HepG2 (cell line): ENCODE measurements around the gene RPL35. TPM values are rescaled to one million over a fixed set of nuclear protein-coding genes. Genes with fewer than 3 reads are reported as not detected.

Experiments used
- ATAC-seq: fragments of 200-7000 bp; cut with Tn5 transposase; 3 replicates; pipeline ENCODE4 v1.9.1; 2020; ENCODE audit warnings: mild to moderate bottlenecking, moderate library complexity
- BruUV-seq: library from RNA; stranded (reverse); fragments of 400-500 nt; replicated peaks from 2 replicates; lab custom pipeline; 2021; lab: Mats Ljungman, UMichigan
- CTCF ChIA-PET: fragments of 300-600 bp; formaldehyde crosslinking; extraction: SDS; loops from one replicate; lab custom pipeline; 2021; ENCODE audit warnings: low total read pairs, inconsistent platforms, low intra/inter-chr PET ratio; lab: Yijun Ruan, JAX
- POLR2A ChIA-PET: fragments of 350-600 bp; sonication (Branson Sonifier 250); formaldehyde crosslinking; loops from one replicate; lab custom pipeline; 2020; ENCODE audit warnings: antibody characterized with exemption, inconsistent platforms; lab: Yijun Ruan, JAX
- DNase-seq: peaks from one replicate; pipeline ENCODE4 v3.0.0-alpha.2; 2015; ENCODE audit warnings: low spot score
- FAIRE-seq: peaks from 3 replicates; lab custom pipeline; 2011; peaks lifted over from hg19 to GRCh38; lab: Jason Lieb, UNC
- H2AFZ ChIP-seq: one replicate; pipeline ENCODE4 v1.6.1; 2011; ENCODE audit warnings: low read length, inconsistent platforms
- H3K27ac ChIP-seq: fragments of 300-600 bp; 3 replicates; pipeline ENCODE4 v1.8.0; 2011; ENCODE audit warnings: mixed run types, mild to moderate bottlenecking, mixed read lengths, low read length, inconsistent platforms; ENCODE audit not compliant: insufficient read depth; ENCODE audit errors: extremely low read length
- H3K27me3 ChIP-seq, 2 experiments: fragments of 200-600 bp in 1 of 2; 2 replicates in 1 of 2; 3 replicates in 1 of 2; pipeline versions ENCODE4 v1.6.0 to v1.8.0; 2011; ENCODE audit warnings: low read length in 2 of 2, mild to moderate bottlenecking in 2 of 2, moderate library complexity in 2 of 2, inconsistent platforms in 1 of 2; ENCODE audit not compliant: insufficient read depth in 2 of 2, control insufficient read depth in 1 of 2
- H3K36me3 ChIP-seq, 2 experiments: fragments of 200-600 bp in 1 of 2; replicated peaks in 1 of 2; 2 replicates in 1 of 2; 3 replicates in 1 of 2; pipeline versions ENCODE4 v1.5.1 to v1.8.0; 2011; ENCODE audit warnings: low read length in 2 of 2, inconsistent platforms in 1 of 2; ENCODE audit not compliant: insufficient read depth in 2 of 2, control insufficient read depth in 1 of 2
- H3K4me1 ChIP-seq: 2 replicates; pipeline ENCODE4 v1.5.1; 2012; ENCODE audit warnings: low read length, inconsistent platforms; ENCODE audit not compliant: insufficient read depth
- H3K4me2 ChIP-seq: 2 replicates; pipeline ENCODE4 v1.6.0; 2011; ENCODE audit warnings: low read depth, low read length, inconsistent platforms
- H3K4me3 ChIP-seq, 3 experiments: fragments of 200-600 bp in 1 of 3; sonication (generic), shearing (Covaris generic) in 1 of 3; replicated peaks in 1 of 3; 2 replicates each; pipeline ENCODE4 v1.5.1; 2011 to 2016; ENCODE audit warnings: low read length in 3 of 3, inconsistent platforms in 2 of 3, low read depth in 2 of 3, mild to moderate bottlenecking in 2 of 3, control low read depth in 1 of 3, mixed read lengths in 1 of 3; ENCODE audit not compliant: insufficient read depth in 1 of 3
- H3K79me2 ChIP-seq: one replicate; pipeline ENCODE4 v1.6.1; 2011; ENCODE audit warnings: low read length, inconsistent platforms; ENCODE audit not compliant: insufficient read depth
- H3K9ac ChIP-seq: 2 replicates; pipeline ENCODE4 v1.6.0; 2011; ENCODE audit warnings: mild to moderate bottlenecking, low read depth, low read length, inconsistent platforms; ENCODE audit not compliant: insufficient read depth
- H3K9me3 ChIP-seq: 2 replicates; pipeline ENCODE4 v1.5.1; 2012; ENCODE audit warnings: mild to moderate bottlenecking, low read length
- H4K20me1 ChIP-seq: 2 replicates; pipeline ENCODE4 v1.6.0; 2011; ENCODE audit warnings: inconsistent platforms, mild to moderate bottlenecking, low read length, moderate library complexity; ENCODE audit not compliant: insufficient read depth
- BCL6 ChIP-seq: IDR thresholded peaks from 2 replicates; pipeline ENCODE4 v1.6.1; 2016; ENCODE audit warnings: missing genetic modification reagents, missing compliant biosample characterization
- CEBPB ChIP-seq: IDR thresholded peaks from 2 replicates; pipeline ENCODE4 v1.6.1; 2011; ENCODE audit warnings: low read depth, low read length, improper control_type of control experiment, borderline replicate concordance
- KAT2B ChIP-seq: fragments of 150-350 bp; IDR thresholded peaks from 2 replicates; pipeline ENCODE4 v1.6.1; 2014; ENCODE audit warnings: low read depth, low read length, borderline replicate concordance
- SOX6 ChIP-seq, 2 experiments: fragments of 450-650 bp in 1 of 2; sonication (generic) in 1 of 2; formaldehyde crosslinking in 1 of 2; IDR thresholded peaks; 2 replicates each; pipeline versions ENCODE4 v1.4.0 to v1.6.1; 2017 to 2020; ENCODE audit warnings: antibody characterized with exemption in 1 of 2, mild to moderate bottlenecking in 1 of 2, missing genetic modification reagents in 1 of 2
- ZNF121 ChIP-seq: sonication (generic); formaldehyde crosslinking; IDR thresholded peaks from 2 replicates; pipeline ENCODE4 v1.5.0; 2020; ENCODE audit warnings: mild to moderate bottlenecking, missing genetic modification reagents
- ZNF136 ChIP-seq: sonication (generic); formaldehyde crosslinking; IDR thresholded peaks from 2 replicates; pipeline ENCODE4 v1.8.1; 2022; ENCODE audit warnings: low read depth, mild to moderate bottlenecking, moderate library complexity, missing genetic modification reagents
- ZNF292 ChIP-seq: sonication (generic); formaldehyde crosslinking; IDR thresholded peaks from 2 replicates; pipeline ENCODE4 v1.8.1; 2022; ENCODE audit warnings: mild to moderate bottlenecking, low read depth, missing genetic modification reagents, borderline replicate concordance
- ZNF770 ChIP-seq: sonication (generic); formaldehyde crosslinking; IDR thresholded peaks from 2 replicates; pipeline ENCODE4 v1.5.0; 2020; ENCODE audit warnings: mild to moderate bottlenecking, missing genetic modification reagents
- WGBS: methylation state at CpG from one replicate; pipeline ENCODE4 v1.1.6; 2017; ENCODE audit warnings: low lambda C conversion rate; 5-methylcytosine and 5-hydroxymethylcytosine counted together
- in situ Hi-C: cut with HindIII; loops from 2 replicates; pipeline ENCODE4 v1.10.0; 2017; ENCODE audit warnings: low pct_unique_long_range_greater_than_20kb; ENCODE audit not compliant: extremely low pct_ligation_motif_present
- intact Hi-C: fragments of 100-400 bp; cut with micrococcal nuclease; formaldehyde crosslinking; loops from one replicate; pipeline ENCODE4 v1.10.0; 2022; ENCODE audit not compliant: unreplicated experiment
- polyA plus RNA-seq, 8 experiments: library from polyadenylated mRNA; depleted of rRNA in 3 of 8; stranded (reverse) in 7 of 8; unstranded in 1 of 8; fragments of >200 nt; fragmentation: Illumina TruSeq in 4 of 8; extraction: Trizol in 4 of 8; gene quantifications; 2 replicates each; pipeline versions ENCODE4 v1.2.1 to v1.2.3, GENCODE V29; 2011 to 2016; ENCODE audit warnings: low read depth in 4 of 8, missing spikeins in 1 of 8, mixed read lengths in 1 of 8; ENCODE audit not compliant: insufficient read depth in 1 of 8
- total RNA-seq, 5 experiments: library from RNA; depleted of rRNA; stranded (reverse); fragments of >200 nt; fragmentation: Illumina TruSeq; extraction: Trizol; gene quantifications; 2 replicates each; pipeline ENCODE4 v1.2.3, GENCODE V29; 2016; ENCODE audit warnings: low read depth in 1 of 5
- TF ChIP-seq, protein P1 (sequence below): sonication (generic); formaldehyde crosslinking; IDR thresholded peaks from 2 replicates; pipeline ENCODE4 v1.4.0; 2020; ENCODE audit warnings: missing genetic modification reagents, borderline replicate concordance

RPL35 gene
- total and polyA plus RNA-seq, 2 of the 13 experiments (the other 11 are each of a cell fraction or from before 2014, with no cell fraction given): 2,153 to 2,935 TPM

DNA sequence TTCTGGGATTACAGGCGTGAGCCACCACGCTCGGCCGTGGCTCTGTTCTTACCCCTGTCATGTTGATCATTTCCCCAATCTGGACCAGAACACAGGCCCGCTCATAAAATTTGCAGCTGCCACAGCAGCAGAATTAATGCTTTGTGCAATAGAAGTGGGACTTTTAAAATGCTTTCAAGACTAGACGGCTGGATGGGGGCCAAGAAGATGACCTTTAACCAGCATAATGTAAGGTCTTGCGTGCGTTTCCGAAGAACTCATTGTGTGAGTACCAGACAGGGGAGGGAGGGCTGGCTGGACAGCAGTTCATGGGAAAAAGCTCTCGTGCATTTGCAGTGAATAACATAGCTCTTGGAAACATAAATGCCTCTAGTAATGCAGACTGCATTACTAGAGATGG is 12.0 kb downstream of the RPL35 start (continued):
- TF ChIP-seq, protein P1, sequence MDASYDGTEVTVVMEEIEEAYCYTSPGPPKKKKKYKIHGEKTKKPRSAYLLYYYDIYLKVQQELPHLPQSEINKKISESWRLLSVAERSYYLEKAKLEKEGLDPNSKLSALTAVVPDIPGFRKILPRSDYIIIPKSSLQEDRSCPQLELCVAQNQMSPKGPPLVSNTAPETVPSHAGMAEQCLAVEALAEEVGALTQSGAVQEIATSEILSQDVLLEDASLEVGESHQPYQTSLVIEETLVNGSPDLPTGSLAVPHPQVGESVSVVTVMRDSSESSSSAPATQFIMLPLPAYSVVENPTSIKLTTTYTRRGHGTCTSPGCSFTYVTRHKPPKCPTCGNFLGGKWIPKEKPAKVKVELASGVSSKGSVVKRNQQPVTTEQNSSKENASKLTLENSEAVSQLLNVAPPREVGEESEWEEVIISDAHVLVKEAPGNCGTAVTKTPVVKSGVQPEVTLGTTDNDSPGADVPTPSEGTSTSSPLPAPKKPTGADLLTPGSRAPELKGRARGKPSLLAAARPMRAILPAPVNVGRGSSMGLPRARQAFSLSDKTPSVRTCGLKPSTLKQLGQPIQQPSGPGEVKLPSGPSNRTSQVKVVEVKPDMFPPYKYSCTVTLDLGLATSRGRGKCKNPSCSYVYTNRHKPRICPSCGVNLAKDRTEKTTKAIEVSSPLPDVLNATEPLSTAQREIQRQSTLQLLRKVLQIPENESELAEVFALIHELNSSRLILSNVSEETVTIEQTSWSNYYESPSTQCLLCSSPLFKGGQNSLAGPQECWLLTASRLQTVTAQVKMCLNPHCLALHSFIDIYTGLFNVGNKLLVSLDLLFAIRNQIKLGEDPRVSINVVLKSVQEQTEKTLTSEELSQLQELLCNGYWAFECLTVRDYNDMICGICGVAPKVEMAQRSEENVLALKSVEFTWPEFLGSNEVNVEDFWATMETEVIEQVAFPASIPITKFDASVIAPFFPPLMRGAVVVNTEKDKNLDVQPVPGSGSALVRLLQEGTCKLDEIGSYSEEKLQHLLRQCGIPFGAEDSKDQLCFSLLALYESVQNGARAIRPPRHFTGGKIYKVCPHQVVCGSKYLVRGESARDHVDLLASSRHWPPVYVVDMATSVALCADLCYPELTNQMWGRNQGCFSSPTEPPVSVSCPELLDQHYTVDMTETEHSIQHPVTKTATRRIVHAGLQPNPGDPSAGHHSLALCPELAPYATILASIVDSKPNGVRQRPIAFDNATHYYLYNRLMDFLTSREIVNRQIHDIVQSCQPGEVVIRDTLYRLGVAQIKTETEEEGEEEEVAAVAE (CRISPR knock-in tag): no peak
- TF ChIP-seq SOX6 (IDR thresholded peaks at IDR 0.05): no peak
- 0 out of 2 replicates have a peak, but pooled peaks have one; percentile 28 for TF ChIP-seq SOX6 (CRISPR knock-in tag; IDR thresholded peaks at IDR 0.05)
- peak; percentile 45; the same call in 1 of the 2 replicates for TF ChIP-seq BCL6

DNA sequence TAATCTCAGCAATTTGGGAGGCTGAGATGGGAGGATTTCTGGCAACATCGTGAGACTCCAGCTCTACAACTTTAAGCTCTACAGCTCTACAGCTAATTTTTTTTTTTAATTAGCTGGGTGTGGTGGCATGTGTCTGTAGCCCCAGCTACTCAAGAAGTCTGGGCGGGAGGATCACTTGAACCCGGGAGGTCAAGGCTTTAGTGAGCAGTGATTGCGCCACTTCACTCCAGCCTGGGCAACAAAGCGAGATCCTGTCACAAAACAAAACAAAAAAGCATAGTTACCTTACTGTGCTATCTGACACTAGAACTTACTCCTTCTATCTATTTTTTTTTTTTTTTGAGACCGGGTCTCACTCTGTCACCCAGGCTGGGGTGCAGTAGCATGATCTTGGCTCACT is 14.8 kb downstream of the RPL35 start:
- POLR2A ChIA-PET: interaction anchor here (1.0 to 1.6 kb wide), 2 partner anchors 15 to 54 kb away, joined by 3 read pairs; partner anchors contain the start of genes ARPC5L and RPL35
- no peak overlapping the region for H3K4me3 ChIP-seq
- no peaks in the 10 kb centered on the region; a peak in 1 of 5 replicates for H3K27me3 ChIP-seq
- no peak for DNase-seq
- no peak overlapping the region for H3K4me2 ChIP-seq
- H3K9ac ChIP-seq: no peak overlapping the region
- CTCF ChIA-PET: interaction anchor here (1.5 kb wide), 1 partner anchor 75 kb away, joined by 3 read pairs; no protein-coding TSS in a partner anchor
- no peak overlapping the region for H3K27ac ChIP-seq
- H3K9me3 ChIP-seq: no peaks in the 10 kb centered on the region
- no peak for FAIRE-seq
- WGBS: 27% methylated on average over 6 of the region's 6 CpGs
- TF ChIP-seq ZNF292 (CRISPR knock-in tag): no peak
- TF ChIP-seq ZNF121: peak; percentile 80
- TF ChIP-seq CEBPB: peak; percentile 38; the same call in 1 of the 2 replicates
- TF ChIP-seq KAT2B: no peak
- no peak for TF ChIP-seq ZNF136 (CRISPR knock-in tag)
- TF ChIP-seq ZNF770 (CRISPR knock-in tag): peak; percentile 36; the same call in 1 of the 2 replicates
- H3K36me3 ChIP-seq: no peaks in the 10 kb centered on the region
- intact Hi-C loops (no loop called here), in situ Hi-C loops (loop anchor here (10.0 kb wide), 1 partner anchor 52 kb away; no protein-coding TSS in a partner anchor)
- H4K20me1 ChIP-seq: no peaks in the 10 kb centered on the region
- no peak for ATAC-seq
- no TSS peak for BruUV-seq
- H2AFZ ChIP-seq: no peak overlapping the region
- no peaks in the 10 kb centered on the region for H3K79me2 ChIP-seq
- peaks cover 44% of the 10 kb centered on the region for H3K4me1 ChIP-seq
